ENCODE measurements around the gene AKT1S1.
A peak's percentile ranks its signal among the peaks of the same experiment; 100 is the strongest.
"Not testable (repeated sequence)": the region's sequence is repeated elsewhere in the genome, so short reads cannot be mapped to it uniquely, and the experiment has no call there.

Gene AKT1S1

GRCh38 chr19:49877020-49877878 lies at the start of gene AKT1S1, which contains the start of gene TBC1D17:
Gene AKT1S1, minus strand, starts transcription at chr19:49877355. Its CDS starts 4,060 bp downstream, at chr19:49873295.
Gene TBC1D17, plus strand, starts transcription at chr19:49877702. Its CDS starts 22 bp downstream, at chr19:49877724.
- DNase-seq (ENCODE audit: low spot score) = peak; percentile 93

GRCh38 chr19:49926515-49926914 lies 49.4 kb upstream of the AKT1S1 start:
- no peak for DNase-seq (ENCODE audit: low spot score)

GRCh38 chr19:49925486-49925885 lies 48.3 kb upstream of the AKT1S1 start:
- DNase-seq (ENCODE audit: low spot score) = no peak

DNA sequence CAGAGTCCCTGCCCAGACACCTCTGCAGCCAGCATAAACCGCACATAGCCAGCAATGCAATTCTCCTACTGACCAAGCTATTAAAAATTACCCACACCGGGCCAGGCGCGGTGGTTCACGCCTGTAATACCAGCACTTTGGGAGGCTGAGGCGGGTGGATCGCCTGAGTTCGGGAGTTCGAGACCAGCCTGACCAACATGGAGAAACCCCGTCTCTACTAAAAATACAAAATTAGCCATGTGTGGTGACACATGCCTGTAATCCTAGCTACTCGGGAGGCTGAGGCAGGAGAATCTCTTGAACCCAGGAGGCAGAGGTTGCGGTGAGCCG lies 47.7 kb upstream of the AKT1S1 start:
- DNase-seq (ENCODE audit: low spot score) = not testable (repeated sequence)

DNA sequence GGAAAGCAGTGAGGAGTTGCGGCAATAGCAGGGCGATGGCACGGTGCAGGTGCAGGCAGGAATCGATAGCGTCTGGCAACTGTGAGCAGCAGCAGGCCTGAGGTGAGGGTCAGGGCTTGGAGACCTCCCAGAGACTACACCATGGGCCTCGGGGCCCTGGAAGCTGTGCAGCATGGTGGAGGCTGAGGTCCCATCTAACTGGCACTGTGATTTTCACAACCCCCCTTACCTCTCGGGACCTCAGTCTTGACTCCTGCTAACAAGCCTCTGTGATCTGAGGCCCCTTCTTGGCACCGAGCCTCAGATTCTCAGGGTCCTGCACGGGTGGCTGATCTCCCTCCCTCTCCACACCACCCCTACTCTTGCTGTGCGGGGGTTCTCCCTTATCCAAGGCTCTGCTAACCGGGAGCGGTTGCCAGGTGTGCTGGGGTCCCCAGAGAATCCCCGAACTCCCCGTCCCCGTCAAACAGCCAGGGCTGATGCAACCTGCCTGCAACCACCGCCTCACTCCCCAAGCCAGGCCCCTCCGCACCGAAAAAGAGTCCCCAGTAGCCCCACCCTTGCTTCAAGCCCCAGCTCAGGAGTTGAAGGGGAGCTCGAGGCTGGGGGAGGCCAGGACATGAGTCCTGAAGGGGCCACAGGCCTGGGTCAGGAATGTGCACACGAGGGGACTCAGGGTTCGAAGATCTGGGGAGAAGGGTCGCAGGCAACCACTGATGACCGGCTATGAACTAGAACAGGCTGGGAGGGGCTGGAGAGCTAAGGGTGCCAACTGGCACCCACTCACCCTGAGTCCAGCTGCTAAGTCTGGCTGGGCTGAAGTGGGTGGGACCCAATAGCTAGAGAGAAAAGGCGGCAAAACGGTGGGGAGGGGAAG lies 47.1 kb upstream of the AKT1S1 start:
- DNase-seq (ENCODE audit: low spot score) = peak; percentile 73

- no peak for DNase-seq (ENCODE audit: low spot score)
Observed at GRCh38 chr19:49923055-49924003, 46.2 kb upstream of the AKT1S1 start.

GRCh38 chr19:49921871-49922795 lies 45.0 kb upstream of the AKT1S1 start:
- DNase-seq (ENCODE audit: low spot score) = no peak

DNA sequence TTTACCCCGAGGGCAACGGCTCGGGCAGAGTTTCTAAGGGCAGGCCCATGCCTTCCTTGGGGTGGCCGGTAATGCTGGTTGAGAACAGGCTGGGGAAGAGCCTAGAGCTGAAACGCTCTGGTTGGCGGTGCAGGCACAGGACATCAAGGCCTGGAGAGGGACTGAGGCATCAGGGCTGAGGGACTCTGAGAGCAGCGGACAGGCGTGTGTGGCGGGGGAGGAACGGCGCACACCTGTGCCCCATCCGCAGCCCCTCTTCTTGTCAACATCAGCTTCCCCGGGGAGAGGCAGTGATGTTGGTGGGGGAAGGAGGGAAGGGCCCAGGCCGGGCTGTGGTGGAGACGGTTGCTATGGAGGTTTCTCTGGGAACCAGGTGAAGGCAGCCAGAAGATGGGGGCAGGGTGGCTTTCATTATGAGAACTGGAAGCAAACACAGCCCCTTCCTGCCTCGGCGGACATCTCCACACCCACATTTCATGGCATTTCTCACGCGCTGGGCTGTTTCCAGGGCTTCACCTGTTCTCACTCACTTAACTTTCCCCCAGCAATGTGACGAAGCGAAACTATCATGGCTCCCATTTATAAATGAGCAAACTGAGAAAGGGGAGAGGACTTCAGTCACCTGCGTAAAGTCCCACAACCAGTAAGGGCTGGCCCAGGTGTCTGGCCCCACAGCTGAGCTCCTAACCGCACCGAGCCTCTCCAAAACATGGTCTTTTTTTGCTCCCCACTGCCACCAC lies 43.6 kb upstream of the AKT1S1 start:
- no peak for DNase-seq (ENCODE audit: low spot score)

GRCh38 chr19:49918089-49918488 lies 40.9 kb upstream of the AKT1S1 start:
- DNase-seq (ENCODE audit: low spot score) = no peak

- DNase-seq (ENCODE audit: low spot score) = peak; percentile 81
Observed at GRCh38 chr19:49916839-49917733, 39.9 kb upstream of the AKT1S1 start.

- DNase-seq (ENCODE audit: low spot score) = no peak
Observed at GRCh38 chr19:49915271-49915670, 38.1 kb upstream of the AKT1S1 start.

DNA sequence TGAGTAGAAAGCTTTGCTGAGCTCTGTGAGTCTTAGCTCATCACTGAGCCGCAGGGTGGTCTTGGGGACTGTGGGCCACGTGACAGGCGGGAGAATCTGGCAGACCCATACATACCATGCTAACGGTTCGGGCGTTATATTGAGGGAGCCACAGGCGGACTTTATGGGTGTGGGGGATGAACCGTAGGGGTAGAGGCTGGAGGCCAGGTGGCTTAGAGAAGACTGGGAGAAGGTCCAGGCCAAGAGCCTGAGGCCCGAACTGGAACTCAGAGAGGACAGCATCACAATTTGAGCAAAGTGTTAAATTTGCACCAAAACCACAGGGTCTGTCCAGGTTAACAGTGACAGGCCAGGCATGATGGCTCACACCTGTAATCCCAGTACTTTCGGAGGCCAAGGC lies 36.6 kb upstream of the AKT1S1 start:
- no peak for DNase-seq (ENCODE audit: low spot score)

- peak; percentile 38 for DNase-seq (ENCODE audit: low spot score)
Observed at GRCh38 chr19:49912965-49913685, 36.0 kb upstream of the AKT1S1 start.

DNA sequence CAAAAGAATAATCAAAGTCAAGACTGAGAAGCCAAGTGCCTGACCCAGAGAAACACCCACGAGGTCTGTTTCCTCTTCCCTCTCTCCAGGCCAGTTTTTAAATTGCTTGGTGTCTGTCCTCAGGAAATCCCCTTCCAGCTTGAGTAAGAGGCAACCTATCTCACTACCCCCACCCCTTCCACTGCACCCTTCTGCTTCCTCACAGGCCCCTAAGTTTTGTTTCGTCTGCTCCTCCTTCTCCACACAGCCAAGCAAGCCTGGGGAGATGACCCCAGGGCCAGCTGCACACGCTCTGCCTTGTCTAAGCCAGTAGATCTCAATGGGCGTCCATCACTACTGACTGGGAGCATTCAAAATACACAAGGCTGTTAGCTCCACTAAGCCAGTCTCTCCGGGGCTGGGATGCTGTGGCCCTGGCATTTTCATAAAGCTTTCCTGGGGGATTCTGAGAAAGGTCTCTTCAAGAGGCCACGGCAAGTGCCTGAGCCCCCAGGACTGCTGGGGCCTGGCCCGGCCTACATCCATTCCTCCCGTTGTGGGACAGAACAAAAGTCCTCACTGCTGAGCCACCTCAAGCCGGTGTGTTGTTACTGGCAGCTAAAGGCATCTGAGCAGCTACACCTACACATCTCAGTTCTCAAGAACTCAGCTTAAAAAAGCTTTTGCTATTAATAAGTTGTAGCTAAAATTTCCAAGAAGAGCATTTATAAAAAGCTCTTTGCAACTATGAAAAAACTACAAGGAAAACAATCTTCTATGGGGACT lies 34.4 kb upstream of the AKT1S1 start:
- DNase-seq (ENCODE audit: low spot score) = no peak

DNA sequence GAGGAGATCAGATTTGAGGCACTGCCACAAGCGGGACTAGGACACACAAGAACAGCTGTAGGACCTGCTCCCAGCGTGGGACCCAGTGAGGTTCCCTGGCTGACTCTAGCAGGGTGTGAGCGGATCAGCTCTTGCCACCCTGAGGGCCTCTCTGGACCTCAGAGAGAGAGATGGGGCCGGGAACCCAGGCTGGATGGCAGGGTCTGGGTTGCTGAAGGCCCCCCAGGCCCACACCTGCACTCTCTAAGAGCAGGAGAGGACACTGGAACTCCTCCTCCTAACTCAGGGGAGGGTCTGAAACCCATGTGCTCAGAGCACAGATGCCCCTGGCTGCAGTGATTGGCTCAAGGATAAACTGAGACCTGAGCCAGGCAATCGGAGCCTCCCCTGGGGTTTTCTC lies 33.0 kb upstream of the AKT1S1 start:
- no peak for DNase-seq (ENCODE audit: low spot score)

DNA sequence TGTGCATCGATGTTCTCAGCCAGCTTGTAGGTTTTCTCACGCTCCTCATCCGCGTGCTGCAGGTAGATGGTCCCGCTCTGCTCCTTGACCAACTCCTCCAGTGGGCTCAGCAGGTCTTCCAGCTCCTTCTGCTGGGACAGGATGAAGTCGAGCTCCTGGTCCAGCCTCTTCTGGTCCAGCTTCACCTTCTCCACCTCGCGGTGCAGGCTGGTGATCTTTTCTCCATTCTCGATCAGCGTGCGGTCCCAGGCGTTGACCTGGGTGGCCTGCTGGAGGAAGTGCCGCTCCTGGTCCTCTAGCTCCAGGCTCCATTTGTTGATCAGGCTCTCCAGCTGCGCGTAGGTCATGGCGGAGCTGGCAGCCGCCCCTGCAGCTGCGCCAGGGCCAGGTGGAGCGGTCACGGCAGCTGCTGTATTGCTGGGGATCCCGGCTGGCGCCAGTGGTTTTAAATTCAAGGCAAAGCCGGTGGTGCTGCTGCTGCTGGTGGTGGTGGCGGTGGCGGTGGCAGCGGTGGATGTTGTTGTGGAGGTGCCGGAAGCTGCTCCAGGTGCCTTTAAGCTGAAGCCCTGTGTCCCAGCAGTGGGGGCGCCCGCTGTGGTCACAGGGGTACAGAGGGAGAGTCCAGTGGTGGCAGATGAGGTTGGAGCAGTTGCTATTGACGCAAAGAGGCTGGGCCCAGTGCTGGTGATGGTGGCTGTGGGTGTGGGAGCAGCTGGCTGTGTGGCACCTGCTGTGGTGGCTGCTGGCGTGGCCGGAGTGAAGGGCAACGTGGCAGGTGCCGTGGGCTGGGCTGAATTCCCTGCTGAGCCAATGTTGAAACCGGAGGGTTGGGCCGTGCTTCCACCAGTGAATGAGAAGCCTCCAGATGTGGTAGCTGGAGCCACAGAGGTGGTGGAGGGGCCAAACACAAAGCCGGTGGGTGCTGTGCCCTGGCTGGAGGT lies 31.6 kb upstream of the AKT1S1 start:
- DNase-seq (ENCODE audit: low spot score) = no peak
